HG03039 (cell line): ENCODE measurements around the gene BCAR3.

Experiments
- ATAC-seq: cut with Tn5 transposase; IDR thresholded peaks from one replicate; pipeline ENCODE4 v1.9.1; 2021; ENCODE audit warnings: mild to moderate bottlenecking, moderate library complexity; ENCODE audit not compliant: unreplicated experiment

BCAR3 gene

DNA sequence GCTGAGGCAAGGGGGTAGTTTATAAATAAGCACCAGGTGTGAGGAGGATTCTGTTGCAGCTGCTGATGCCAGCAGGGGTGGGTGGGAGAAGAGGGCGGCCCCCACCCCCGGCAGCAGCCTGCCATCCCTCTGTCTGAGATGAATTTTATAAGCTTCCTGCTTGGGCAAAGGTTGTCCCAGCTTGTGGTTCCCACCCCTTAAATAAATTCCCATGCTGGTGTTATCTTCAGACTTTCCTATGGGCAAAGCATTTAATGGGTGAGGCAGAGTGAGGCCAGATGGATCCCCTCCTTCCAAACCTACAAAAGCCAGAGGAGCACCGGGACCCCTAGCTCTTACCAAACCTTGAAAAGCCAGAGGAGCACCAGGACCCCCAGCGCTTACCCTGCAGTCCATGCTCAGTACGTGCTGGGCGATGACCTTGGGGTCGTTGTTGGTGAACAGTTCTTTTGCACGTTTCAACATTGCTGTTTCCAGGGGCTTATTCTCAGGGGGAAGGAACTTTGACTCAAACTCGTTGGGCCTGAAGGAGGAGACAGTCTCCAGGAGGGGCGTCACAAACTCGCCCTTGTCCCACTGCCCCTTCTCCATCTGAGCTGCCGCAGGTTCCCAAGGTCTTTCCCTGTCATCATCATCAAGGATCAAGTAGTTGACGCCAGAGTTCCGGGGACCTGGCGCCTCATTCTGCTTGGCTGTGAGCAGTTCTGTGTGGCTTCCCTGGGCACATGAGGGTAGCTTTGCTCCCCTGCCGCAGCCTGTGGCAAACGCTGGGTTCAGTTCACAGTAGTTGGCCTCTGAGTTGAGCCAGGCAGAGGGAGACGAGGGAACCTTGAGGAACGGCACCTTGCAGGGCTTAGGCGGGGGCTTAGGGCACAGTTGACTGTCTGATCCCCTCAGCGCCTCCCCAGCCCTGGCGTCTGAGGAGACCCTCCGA lies 99.5 kb downstream of the BCAR3 start:
- no peak for ATAC-seq

DNA sequence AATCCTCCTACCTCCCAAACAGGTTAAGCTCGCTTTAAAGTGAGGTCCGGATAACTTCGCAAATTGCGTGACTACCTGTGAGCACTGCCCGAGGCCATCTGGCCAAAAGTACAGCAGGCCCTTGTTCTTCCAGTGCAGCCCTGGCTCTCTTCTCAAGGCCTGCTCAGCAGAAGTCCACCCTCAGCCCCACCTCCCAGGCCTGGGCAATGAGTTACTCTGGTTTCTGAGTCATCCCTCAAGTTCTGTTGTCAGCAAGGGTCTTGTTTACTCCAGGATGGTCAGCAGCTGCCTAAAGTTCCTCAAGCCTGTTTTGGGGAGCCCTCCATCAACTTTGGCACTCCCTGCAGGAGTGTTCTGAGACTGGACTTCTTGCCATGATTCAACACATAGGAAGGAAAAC lies 101.7 kb downstream of the BCAR3 start:
- no peak for ATAC-seq

DNA sequence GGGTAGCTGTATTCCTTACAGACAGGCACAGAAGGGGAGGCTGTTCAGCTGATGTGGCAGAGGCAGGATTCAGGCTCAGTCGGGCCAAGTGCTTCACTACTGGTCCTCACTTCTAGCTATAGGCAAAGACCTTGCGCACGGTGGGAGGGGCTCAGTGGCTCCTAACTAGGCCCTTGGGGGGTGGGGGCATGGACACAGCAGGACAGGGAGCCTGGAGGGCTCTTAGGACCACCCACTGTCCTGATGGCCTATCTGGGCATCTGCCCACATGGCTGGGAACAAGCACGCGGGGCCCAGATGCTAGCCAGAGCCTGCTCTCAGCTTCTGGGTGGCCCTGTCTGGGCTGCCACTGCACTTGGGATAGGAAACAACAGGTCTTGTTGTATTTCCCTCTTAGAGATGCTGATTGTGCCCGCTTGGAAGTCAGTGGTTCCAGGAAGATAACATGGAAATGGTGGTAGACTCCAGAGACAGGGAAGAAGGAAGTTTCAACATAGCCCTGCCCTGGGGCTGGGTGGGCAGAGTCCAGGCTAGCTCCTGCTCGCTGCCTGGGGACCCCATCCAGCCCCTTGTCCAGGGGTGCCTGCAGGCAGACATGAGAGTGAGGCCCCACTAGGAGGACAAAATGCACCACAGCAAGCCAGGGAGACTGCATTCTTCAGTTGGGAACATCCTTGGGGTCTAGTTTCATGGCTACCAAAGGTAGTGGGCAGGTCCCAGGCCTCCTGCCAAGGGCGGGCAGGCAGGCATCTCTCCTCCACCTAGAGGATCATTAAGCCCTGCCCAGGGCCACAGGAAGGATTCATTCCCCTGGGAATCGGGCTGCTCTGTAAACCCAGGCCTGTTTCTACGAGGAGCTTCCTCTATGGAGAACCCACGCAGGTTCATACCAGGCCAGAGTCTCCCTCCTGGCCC lies 102.5 kb downstream of the BCAR3 start:
- ATAC-seq: no peak

DNA sequence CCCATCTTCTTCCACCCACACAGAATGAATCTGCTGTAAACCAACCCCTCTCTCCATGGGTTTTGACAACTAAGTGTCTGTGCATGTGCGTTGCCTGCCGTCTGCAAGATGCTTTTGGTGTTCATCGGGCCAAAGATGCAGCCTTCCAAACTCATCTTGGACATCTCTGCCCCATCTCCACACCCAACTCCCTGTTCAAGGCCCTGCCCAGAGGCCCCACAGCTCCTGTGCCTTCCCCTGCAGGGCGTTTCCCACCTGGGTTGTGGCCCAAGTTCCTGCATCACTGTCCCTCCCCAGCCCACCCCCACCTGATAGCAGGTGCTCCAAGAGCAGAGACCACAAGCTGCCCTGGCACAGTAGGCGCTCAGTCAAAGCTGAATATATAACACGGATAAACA lies 103.2 kb downstream of the BCAR3 start:
- ATAC-seq: no peak

DNA sequence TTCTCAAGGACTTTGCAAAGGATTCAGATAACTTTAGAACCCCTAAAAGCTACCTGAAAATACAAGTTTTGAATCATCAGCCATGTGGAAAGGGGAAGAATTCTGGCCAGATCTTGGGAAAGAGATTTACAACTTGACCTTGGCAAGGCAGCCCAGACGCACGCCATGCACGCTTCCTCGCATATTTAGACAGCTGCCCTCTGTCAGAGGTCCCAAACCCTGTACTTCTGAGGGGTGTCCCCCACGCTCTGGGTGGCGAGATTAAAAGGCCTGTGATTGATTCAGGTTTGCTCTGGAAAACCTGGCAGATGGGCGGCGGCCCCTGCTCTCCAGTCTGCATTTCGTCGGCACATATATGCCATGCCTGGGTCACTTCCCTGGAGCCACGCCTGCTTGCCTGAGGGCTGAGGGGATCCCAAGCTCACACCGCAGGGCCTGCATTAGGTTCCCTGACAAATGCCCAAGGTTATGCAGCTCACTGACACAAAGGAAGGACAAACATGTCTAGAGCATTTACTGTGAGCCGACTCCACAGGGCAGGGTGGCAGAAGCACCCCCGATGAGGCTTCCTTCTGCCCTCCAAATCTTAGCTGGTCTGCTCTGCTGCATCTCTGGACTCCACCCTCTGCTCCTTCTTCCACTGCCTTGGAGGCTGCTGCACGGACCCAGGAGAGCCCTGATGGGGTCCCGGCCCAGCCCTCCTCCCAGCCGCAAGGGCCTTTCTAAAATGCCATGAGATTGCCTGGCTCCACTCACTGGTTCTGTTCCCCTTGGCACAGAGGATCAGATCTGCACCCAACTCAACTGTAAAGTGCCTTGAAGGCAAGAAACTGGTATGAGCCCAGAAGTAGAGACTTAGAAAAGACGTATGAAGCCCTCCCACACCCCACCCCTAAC lies 103.9 kb downstream of the BCAR3 start:
- ATAC-seq: no peak

DNA sequence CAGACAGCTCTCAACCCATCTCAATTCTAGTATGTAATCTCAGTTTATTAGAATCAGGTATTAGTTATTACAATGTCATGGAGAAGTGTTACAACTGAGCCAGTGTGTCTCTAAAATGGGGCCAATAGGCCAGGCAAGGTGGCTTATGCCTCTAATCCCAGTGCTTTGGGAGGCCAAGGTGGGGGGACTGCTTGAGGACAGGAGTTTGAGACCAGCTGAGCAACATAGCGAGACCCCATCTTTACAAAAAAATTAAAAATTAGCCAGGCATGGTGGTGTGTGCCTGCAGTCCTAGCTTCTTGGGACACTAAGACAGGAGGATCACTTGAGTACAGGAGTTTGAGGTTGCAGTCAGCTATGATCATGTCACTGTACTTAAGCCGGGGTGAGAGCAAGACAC lies 104.9 kb downstream of the BCAR3 start:
- no peak for ATAC-seq

DNA sequence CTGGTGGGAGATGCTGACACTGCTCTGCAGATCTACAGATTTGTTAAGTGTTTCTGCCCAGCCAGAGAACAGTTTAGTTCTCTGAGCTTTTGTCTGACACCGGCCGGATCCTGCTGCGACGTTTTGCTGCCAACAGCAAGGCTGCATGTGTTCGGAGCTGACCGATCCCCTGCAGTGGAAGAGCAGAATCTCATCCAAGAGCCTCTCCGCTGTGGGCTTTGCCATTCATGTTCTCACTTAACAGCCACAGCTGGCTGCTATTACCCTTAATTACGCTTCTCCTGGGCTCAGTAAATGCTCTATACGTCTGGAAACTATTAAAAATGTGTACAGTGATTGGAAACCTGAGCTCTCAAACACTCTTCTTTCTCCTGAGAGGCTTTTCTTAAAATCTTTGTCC lies 105.3 kb downstream of the BCAR3 start:
- ATAC-seq: no peak

DNA sequence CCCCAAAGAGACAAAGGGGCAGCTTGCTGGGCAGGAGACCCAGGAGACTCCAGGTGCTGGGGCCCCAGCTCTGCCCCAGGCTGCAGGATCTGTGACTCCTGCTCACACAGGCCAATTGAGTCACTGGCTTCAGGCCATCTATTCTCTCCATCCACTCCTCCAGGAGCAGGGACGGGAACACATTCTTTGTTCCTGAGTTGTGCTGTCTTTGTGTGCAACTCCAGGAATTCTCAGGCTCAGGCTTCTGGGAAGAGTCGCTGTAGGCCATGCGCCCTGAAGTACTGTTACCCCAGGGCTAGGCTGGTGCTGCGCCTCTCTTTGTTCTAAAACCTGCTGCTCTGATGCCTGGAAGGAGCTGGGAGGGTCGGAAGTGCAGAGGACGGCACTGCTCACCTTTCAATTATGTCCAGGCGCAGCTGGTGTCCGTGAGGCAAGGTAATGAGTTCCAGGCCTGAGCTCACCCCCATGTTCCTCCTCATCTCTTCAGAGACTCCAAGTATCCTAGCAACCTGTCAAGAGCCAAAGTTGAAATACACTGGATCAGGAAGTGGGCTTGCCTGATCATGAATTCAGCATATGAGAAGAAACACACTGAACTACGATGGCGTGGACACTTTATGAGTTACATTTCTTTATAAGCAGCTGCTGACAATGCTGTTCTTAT lies 105.9 kb downstream of the BCAR3 start:
- no peak for ATAC-seq

DNA sequence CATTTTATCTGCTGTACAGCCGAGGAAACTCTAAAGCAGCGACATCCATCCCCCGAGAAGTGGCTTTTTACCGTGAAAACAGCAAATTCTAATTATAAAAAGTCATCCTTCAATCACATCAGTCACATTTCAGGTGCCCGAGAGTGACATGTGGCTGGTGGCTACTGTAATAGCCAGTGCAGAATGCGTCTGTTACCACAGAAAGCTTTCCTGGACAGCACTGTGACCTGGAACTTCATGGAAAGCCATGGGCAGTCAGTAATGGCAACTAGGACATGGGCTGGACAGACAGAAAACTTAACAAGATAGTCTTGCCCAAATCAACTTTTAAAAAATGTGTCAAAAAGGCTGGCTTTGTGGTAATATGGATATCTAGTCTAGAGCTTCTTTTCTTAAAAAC lies 106.6 kb downstream of the BCAR3 start:
- no peak for ATAC-seq

DNA sequence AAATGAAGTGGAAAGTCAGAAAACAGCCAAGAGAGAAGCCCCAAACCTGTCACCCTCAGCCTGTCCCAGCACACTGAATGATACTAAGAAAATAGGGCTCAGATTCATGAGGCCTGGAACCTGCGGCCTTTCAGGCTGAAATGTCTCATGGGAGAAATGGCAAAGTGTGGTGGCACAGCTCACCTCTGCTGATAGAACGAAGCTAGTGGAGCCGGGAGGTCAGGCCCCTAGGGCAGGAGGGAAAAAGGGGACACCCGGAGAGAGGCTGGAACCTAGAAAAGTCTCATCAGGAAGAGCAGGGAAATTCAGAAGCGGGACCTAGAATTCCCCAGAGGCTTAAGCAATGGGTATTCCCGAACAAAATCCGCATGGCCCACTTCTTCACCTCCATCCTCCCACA lies 107.1 kb downstream of the BCAR3 start:
- no peak for ATAC-seq

DNA sequence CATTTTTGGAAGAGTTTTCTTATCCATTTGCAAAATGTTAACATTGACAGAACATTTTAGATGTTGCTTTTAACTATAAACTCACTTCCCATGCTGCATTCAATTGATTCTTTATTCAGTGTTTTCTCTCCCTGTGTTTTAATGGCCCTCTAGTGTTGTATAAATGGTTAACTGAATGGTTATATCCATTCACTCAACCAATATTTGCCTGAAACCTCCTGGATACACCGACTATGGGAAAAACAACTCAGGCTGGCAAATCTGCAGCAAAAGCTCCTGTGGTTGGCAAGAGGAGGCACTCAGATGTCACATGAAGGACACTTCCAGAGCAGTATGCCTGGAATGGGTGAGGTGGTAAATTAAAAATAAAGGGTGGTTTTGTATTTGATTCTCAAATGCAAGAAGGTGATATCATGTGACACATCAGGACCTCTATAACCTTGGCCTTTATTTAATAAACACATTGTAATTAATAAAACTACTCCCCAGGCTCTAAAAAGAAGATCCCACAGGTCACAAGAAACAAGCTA lies 107.6 kb downstream of the BCAR3 start:
- ATAC-seq: no peak

DNA sequence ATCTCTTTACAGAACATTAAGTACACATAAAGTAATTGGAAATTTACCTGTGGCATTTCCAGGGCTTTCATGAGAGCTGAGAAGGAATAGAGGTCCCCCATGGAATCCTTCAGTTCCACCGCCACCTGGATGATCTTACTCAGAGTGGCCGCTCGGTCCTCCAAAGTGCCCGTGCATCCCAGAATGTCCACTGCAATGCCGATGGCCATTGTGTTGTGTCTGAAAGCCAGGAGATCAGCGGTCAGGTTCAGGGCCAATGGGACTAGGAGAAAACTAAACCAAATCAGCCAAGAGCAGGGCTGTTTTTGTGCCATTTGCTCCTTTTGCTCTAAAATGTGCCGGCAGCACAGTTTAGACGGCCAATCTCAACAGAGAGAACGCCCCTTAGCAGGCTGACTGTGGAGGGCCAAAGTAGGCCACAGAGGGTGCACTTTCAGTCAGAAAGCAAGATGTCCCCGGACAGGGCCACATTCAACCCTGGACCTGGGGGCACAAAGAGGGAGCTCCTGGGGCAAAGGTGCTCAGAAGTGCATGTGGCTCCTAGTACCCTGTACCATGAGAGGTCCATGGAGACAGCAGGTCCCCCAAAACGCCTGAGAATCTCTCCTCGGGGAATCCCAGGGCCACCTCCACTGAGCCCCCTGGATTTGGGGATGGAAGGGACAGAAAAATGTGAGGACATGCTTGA lies 109.9 kb downstream of the BCAR3 start:
- no peak for ATAC-seq

DNA sequence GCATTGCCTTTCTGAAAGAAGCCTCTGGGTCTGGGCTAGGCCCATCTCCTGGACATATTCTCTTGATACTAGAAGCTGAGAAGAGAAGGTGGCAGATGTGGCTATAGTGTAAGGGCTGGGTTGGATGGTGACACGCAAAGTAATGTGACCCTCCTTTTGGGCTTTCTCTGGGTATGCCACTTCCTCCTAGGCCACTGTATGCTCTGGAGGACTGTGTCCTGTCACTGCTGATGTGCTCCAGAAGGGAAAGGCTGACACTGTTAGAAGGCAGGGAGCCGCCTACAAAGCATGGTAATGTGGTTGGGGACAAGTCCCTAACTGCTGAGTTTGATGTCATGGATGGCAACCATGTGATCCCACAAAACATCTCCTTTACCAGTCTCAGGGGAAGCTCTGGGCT lies 112.1 kb downstream of the BCAR3 start:
- ATAC-seq: no peak

DNA sequence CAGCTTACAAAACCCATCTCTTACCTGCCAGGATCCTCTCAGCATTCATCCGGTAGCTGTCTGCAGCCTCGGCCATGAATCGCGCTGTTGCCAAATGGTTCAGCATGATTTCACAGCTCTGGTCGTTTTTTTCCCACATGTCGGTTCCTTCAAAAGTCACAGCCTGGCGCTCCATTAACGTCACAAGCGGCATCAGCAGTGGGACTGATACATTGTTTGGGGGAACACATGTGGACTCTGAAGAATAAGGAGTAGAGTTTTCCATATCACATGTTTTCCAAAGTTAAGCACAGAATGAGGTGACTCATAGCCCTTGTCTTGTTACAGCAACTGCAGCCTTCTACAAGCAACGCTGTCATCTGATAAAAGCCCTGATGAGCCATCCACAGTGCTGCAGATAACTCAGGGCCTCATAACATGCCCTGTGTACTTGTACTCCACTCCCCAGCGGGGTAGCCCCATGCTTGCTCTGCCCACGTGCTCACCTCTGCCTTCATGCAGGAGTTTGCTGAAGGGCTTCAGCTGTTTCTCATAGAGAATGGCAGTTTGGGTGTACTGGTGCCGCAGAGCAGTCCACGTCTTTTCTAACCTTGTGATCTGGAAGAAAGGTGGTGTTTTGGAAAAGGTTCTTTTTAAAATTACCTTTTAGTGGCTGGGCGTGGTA lies 114.2 kb downstream of the BCAR3 start:
- no peak for ATAC-seq

DNA sequence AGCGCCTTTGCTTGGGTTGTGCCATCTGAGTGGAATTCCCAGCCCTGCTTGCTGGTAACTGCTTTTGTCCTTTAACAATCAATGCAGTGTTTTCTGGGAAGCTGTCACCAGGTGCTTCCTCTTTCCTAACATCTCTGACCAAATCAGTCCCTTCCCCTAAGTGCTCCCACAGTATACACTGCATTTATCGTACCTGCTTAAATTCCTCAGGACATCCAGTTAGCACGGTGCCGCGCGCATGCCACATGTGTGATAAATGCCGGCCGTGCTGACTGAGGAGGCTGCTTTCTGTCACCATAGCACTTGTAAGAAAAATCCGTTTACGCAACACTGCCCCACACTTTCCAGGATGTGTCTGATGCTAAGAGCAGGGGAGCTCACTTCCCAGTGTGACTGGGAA lies 115.4 kb downstream of the BCAR3 start:
- ATAC-seq: no peak

DNA sequence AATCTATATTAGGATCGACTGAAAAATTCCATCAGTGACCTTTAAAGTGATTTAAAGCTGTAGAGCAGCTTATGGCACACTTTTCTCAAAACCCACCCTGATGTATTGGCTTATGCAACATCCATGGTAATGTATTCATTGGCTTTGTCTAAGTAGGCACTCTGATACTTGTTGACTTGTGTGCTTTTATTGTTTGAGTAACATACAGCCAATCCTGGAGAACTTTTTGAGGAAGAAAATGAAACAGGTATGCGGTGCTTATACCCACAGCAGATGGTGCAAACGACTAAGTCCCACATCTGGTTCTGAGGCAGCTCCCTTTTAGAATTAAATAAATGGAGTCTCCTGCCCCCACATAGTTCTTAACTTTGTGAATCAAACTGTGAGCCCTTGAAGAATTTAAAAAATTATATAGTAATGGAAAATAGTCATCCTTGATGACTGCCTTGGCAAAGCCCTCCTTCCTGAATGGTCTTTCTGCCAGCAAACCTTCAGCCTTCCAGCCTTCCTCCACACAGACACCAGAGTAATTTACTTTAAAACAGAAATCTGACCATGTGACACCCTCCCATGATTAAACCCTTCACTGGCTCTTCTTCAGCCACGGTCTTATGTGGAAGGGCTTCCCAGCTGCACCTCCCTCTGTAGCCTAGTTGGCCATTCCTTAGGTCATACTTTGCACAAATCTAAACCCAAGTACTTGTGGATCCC lies 116.0 kb downstream of the BCAR3 start:
- ATAC-seq: no peak

DNA sequence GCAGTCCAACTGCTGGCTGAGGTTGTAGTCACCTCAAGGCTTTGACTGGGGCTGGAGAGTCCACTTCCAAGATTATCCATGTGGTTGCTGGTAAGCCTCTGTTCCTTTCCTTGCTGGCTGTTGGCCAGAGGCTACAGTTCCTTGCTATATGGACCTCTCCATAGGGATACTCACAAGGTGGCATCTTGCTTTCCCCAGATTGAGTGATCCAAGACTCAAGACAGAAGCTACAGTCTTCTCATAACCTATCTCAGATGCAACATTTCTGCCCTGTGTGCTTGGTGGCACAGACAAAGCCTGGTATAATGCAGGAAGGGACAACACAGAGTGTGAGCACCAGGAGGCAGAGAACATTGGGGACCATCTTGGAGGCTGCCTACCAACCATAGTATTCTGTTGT lies 121.9 kb downstream of the BCAR3 start:
- ATAC-seq: no peak

DNA sequence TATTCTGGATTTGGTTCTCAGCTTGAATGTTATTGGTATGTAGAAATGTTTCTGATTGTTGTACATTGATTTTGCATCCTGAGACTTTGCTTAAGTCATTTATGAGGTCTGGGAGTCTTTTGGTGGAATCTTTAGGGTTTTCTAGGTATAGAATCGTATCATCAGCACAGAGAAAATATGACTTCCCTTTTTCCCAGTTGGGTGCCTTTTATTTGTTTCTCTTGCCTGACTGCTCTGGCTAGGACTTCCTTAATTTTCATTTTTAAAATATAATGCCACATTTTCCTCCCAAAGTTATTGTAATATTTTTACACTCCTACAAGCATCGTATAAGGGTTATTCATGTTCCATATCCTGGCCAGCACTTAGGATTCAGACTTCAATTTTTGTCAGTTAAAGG lies 122.6 kb downstream of the BCAR3 start:
- ATAC-seq: no peak
